Measurements from ENCODE around the gene SLC6A6.

DNA sequence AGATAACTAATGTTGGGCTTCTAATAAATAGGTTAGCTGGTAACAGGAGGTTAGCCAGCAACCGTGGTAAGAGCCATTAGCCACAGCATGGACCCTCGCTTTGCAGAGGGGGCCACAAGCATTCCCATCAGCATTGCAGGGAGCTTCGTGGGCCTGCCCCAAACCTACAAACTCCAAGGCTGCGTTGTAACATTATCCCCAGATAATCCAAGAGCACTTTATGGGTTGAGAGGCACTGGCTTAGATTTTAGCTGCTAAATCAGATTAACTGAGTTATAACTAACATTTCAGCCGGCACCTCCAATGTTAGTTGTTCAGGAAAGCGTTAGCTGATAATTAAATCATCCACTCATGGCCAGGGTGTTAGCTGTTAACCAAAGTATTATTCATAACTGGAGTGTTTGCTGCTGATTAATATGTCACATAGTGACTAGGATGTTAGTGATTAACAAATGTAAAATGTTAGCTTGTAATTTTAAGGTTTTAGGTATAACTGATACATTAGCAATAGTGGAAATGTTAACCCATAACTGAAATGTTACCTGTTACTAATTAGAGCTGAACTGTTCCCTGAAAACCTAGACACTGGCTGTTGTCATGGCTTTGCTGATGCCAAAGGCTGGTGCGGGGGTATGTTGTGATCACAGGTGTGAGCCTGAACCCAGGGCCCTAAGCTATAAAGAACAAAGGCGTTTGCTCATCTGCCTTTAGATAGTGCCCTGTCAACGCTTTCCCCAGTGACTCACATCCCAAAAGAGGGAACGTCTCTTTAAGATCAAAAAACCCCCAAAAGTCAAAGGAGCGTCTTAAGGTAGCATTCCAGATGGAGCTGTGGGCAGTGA lies 56.2 kb downstream of the SLC6A6 start:
- TF ChIP-seq POLR2A (IDR thresholded peaks at IDR 0.05; ENCODE audit: low read length) (no peak), GATA1 (IDR thresholded peaks at IDR 0.05; ENCODE audit: low read depth, low read length) (no peak)

Measured in erythroblast (primary cell).